Neuronal stem cell (in vitro differentiated cells): ENCODE data around the gene AKIRIN1.
"Not testable (repeated sequence)": the region's sequence is repeated elsewhere in the genome, so short reads cannot be mapped to it uniquely, and the experiment has no call there.

Experiments
- DNase-seq: peaks from one replicate; pipeline ENCODE4 v3.0.0-alpha.2; 2013; ENCODE audit warnings: low spot score
- H2AFZ ChIP-seq: one replicate; pipeline ENCODE4 v1.6.1; 2013; ENCODE audit warnings: mild to moderate bottlenecking, low read length, inconsistent platforms
- H2AK5ac ChIP-seq: 2 replicates; pipeline ENCODE4 v1.6.1; 2013; ENCODE audit warnings: low read depth, mild to moderate bottlenecking, inconsistent platforms, low read length, moderate library complexity, mixed read lengths
- H2BK120ac ChIP-seq: 2 replicates; pipeline ENCODE4 v1.6.1; 2013; ENCODE audit warnings: low read depth, mild to moderate bottlenecking, inconsistent platforms, low read length, moderate library complexity, mixed read lengths
- H2BK12ac ChIP-seq: one replicate; pipeline ENCODE4 v1.6.1; 2013; ENCODE audit warnings: low read length, inconsistent platforms
- H2BK15ac ChIP-seq: 2 replicates; pipeline ENCODE4 v1.6.1; 2013; ENCODE audit warnings: mild to moderate bottlenecking, low read length, inconsistent platforms, mixed read lengths
- H2BK5ac ChIP-seq: one replicate; pipeline ENCODE4 v1.6.1; 2013; ENCODE audit warnings: inconsistent platforms, mild to moderate bottlenecking, low read length, moderate library complexity
- H3K14ac ChIP-seq: one replicate; pipeline ENCODE4 v1.6.1; 2013; ENCODE audit warnings: low read length, inconsistent platforms
- H3K18ac ChIP-seq: 2 replicates; pipeline ENCODE4 v1.6.1; 2013; ENCODE audit warnings: low read length, inconsistent platforms
- H3K23ac ChIP-seq: 2 replicates; pipeline ENCODE4 v1.6.1; 2013; ENCODE audit warnings: low read depth, mild to moderate bottlenecking, mixed read lengths, low read length, inconsistent platforms; ENCODE audit not compliant: poor library complexity
- H3K27ac ChIP-seq: replicated peaks from 3 replicates; pipeline ENCODE4 v1.5.1; 2013; ENCODE audit warnings: low read length, inconsistent platforms
- H3K27me3 ChIP-seq, 3 experiments: 2 replicates each; pipeline ENCODE4 v1.6.1; 2013; ENCODE audit warnings: low read length in 3 of 3, mild to moderate bottlenecking in 2 of 3, inconsistent platforms in 1 of 3, low read depth in 1 of 3, mixed read lengths in 1 of 3, moderate library complexity in 1 of 3; ENCODE audit not compliant: control insufficient read depth in 3 of 3, insufficient read depth in 3 of 3
- H3K36me3 ChIP-seq, 2 donors: replicated peaks in 1 of 2; 2 replicates each; pipeline ENCODE4 v1.6.1; 2013; ENCODE audit warnings: low read length in 2 of 2; ENCODE audit not compliant: control insufficient read depth in 2 of 2, insufficient read depth in 2 of 2
- H3K4ac ChIP-seq: 2 replicates; pipeline ENCODE4 v1.6.1; 2013; ENCODE audit warnings: inconsistent platforms, mild to moderate bottlenecking, low read length, moderate library complexity
- H3K4me1 ChIP-seq, 2 donors: 1 replicate in 1 of 2; 2 replicates in 1 of 2; pipeline ENCODE4 v1.6.1; 2013; ENCODE audit warnings: low read length in 2 of 2, low read depth in 1 of 2; ENCODE audit not compliant: control insufficient read depth in 2 of 2, insufficient read depth in 1 of 2
- H3K4me2 ChIP-seq: one replicate; pipeline ENCODE4 v1.6.1; 2013; ENCODE audit warnings: mild to moderate bottlenecking, low read length, inconsistent platforms; ENCODE audit not compliant: insufficient read depth, poor library complexity, severe bottlenecking
- H3K4me3 ChIP-seq, 2 donors: 2 replicates each; pipeline ENCODE4 v1.5.1; 2013; ENCODE audit warnings: low read length in 2 of 2, mild to moderate bottlenecking in 2 of 2, inconsistent platforms in 1 of 2, moderate library complexity in 1 of 2
- H3K79me1 ChIP-seq: one replicate; pipeline ENCODE4 v1.6.1; 2013; ENCODE audit warnings: low read depth, mild to moderate bottlenecking, inconsistent platforms, low read length, moderate library complexity
- H3K9ac ChIP-seq: one replicate; pipeline ENCODE4 v1.6.1; 2013; ENCODE audit warnings: mild to moderate bottlenecking, low read depth, low read length, inconsistent platforms; ENCODE audit not compliant: poor library complexity
- H3K9me3 ChIP-seq, 2 donors: replicated peaks in 1 of 2; 2 replicates each; pipeline versions ENCODE3 to v1.6.1; 2013; ENCODE audit warnings: low read length in 2 of 2, mild to moderate bottlenecking in 2 of 2, inconsistent platforms in 1 of 2, low read depth in 1 of 2, mixed read lengths in 1 of 2, moderate library complexity in 1 of 2; ENCODE audit not compliant: control insufficient read depth in 2 of 2, insufficient read depth in 1 of 2
- H4K8ac ChIP-seq: one replicate; pipeline ENCODE4 v1.6.1; 2013; ENCODE audit warnings: low read depth, mild to moderate bottlenecking, inconsistent platforms, low read length, moderate library complexity
- H4K91ac ChIP-seq: one replicate; pipeline ENCODE4 v1.6.1; 2013; ENCODE audit warnings: low read length, low read depth, mild to moderate bottlenecking, inconsistent platforms; ENCODE audit not compliant: poor library complexity
- WGBS, 2 donors: extraction: QIAGEN DNeasy Blood & Tissue Kit; methylation state at CpG; one replicate each; pipeline ENCODE4 v1.1.7; 2013; ENCODE audit warnings: missing lambda C conversion rate in 2 of 2, mixed read lengths in 1 of 2; ENCODE audit not compliant: insufficient read length in 2 of 2, insufficient replicate concordance in 1 of 2; ENCODE audit errors: extremely low coverage in 2 of 2; 5-methylcytosine and 5-hydroxymethylcytosine counted together

AKIRIN1 gene

DNA sequence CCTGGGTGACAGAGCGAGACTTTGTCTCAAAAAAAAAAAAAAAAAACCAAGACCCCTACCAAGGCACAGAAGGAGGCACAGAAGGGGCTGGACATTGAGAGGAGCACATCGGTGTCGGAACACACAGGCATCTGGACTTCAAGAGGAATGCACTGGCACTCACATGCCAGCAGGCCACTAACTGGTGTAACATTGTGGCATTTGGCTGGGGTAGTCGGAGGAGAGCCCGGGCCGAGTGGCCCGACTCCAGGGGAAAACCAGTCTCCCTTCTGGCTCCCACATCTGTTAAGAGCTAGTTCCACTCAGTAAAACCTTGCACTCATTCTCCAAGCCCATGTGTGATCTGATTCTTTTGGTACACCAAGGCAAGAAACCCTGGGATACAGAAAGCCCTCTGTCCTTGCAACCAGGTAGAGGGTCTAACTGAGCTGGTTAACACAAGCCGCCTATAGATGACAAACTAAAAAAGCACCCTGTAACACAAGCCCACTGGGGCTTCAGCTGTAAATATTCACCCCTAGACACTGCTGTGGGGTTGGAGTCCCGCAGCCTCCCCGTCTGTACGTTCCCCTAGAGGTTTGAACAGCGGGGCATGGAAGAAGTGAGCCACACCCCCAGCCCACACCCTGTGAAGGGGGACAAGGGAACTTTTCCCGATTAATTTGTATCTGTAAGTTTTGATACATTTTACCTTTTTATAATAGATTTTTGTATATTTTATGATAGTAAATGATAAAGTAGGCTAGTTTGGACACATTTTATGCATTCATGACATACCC, 17.2 kb upstream of the AKIRIN1 start:
- Histone ChIP-seq H2BK5ac (peak overlapping the region; percentile 13), H3K23ac (no peak overlapping the region), H2BK15ac (no peak overlapping the region), H2AFZ (no peak overlapping the region), H3K27me3 (no peaks in the 10 kb centered on the region), H3K4me2 (no peak overlapping the region), H3K9ac (peak overlapping the region; percentile 50), H3K14ac (no peak overlapping the region), H2BK12ac (no peak overlapping the region), H2AK5ac (no peak overlapping the region), H3K9me3 (peaks cover 0 to 4% of the 10 kb centered on the region in 2 donors), H3K79me1 (no peaks in the 10 kb centered on the region), H3K4me3 (no peak overlapping the region), H3K18ac (peak overlapping the region; percentile 48), H3K4ac (no peak overlapping the region), H3K27ac (no peak overlapping the region), H2BK120ac (no peak overlapping the region), H3K4me1 (no peaks in the 10 kb centered on the region), H4K8ac (no peak overlapping the region), H4K91ac (no peak overlapping the region), H3K36me3 (no peaks in the 10 kb centered on the region)
- WGBS, 2 donors = no CpG with 5 or more reads among the region's 13 CpGs
- DNase-seq = no peak

GRCh38 chr1:38977399-38978244, 13.5 kb upstream of the AKIRIN1 start:
- not testable (repeated sequence) for H3K79me1 ChIP-seq, H2BK120ac ChIP-seq, H2BK5ac ChIP-seq, H3K23ac ChIP-seq, H3K18ac ChIP-seq, H4K8ac ChIP-seq, H3K4me2 ChIP-seq, H2AFZ ChIP-seq, H2AK5ac ChIP-seq, H3K27me3 ChIP-seq, DNase-seq, H3K36me3 ChIP-seq, H2BK12ac ChIP-seq, H3K4ac ChIP-seq, H4K91ac ChIP-seq, H3K4me3 ChIP-seq, H3K9ac ChIP-seq, H3K9me3 ChIP-seq, H3K27ac ChIP-seq, H3K14ac ChIP-seq, H2BK15ac ChIP-seq, H3K4me1 ChIP-seq
- no CpG with 5 or more reads among the region's 12 CpGs for WGBS, 2 donors

GRCh38 chr1:38978245-38978542, 12.9 kb upstream of the AKIRIN1 start:
- DNase-seq, H3K14ac ChIP-seq, H3K27ac ChIP-seq, H3K23ac ChIP-seq, H3K4me1 ChIP-seq, H2BK5ac ChIP-seq, H3K9me3 ChIP-seq, H3K4me2 ChIP-seq, H3K79me1 ChIP-seq, H2AK5ac ChIP-seq, H4K8ac ChIP-seq, H3K4me3 ChIP-seq, H2BK120ac ChIP-seq, H3K4ac ChIP-seq, H2BK15ac ChIP-seq, H2BK12ac ChIP-seq, H4K91ac ChIP-seq, H3K27me3 ChIP-seq, H3K18ac ChIP-seq, H3K9ac ChIP-seq, H3K36me3 ChIP-seq, H2AFZ ChIP-seq: not testable (repeated sequence)
- no CpG with 5 or more reads among the region's 6 CpGs for WGBS, 2 donors

DNA sequence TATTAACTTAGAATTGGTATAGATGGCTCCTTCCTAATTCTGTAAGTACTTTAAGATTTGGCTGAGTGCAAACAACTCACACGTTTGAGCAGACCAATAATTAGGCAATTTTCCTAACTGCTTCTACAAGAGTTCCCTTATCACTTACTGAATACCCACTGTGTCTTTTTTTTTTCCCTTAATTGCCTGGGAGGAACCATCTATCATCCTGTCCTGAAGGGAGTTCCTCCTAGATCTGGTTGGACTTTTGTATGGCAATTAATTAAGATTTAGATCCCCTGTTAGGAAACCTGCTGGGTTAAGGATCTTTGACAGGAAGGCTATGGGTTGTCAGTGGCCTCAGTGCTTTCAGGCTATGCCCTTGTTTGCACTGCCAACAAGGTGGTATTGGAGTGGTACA, 11.7 kb upstream of the AKIRIN1 start:
- H3K9me3 ChIP-seq, H3K27ac ChIP-seq, H3K4ac ChIP-seq, H2BK5ac ChIP-seq, H2BK120ac ChIP-seq, H3K14ac ChIP-seq, H3K4me1 ChIP-seq, H3K79me1 ChIP-seq, H3K18ac ChIP-seq, DNase-seq, H2AK5ac ChIP-seq, H4K8ac ChIP-seq, H3K4me3 ChIP-seq, H3K23ac ChIP-seq, H3K9ac ChIP-seq, H4K91ac ChIP-seq, H3K4me2 ChIP-seq, H3K36me3 ChIP-seq, H3K27me3 ChIP-seq, H2BK12ac ChIP-seq, H2AFZ ChIP-seq, H2BK15ac ChIP-seq: not testable (repeated sequence)
- no CpG with 5 or more reads among the region's 1 CpG for WGBS, 2 donors
